CD4-positive, CD25-positive, alpha-beta regulatory T cell (primary cell): Measurements from ENCODE around the gene ARL2BP. TPM values are rescaled to one million over a fixed set of nuclear protein-coding genes. Genes with fewer than 3 reads are reported as not detected.
"Not testable (repeated sequence)": the region's sequence is repeated elsewhere in the genome, so short reads cannot be mapped to it uniquely, and the experiment has no call there.

ENCODE experiments used
- ATAC-seq, 2 donors: fragments of 150-1000 bp; cut with Tn5 transposase; one replicate each; pipeline ENCODE4 v1.10.0; 2021; ENCODE audit warnings: low read depth in 2 of 2, moderate number of reproducible peaks in 2 of 2, moderate library complexity in 1 of 2
- DNase-seq, 3 donors: peaks; one replicate each; pipeline versions ENCODE4 v3.0.0 to v3.0.0-alpha.2; 2012 to 2022; ENCODE audit warnings: mixed read lengths in 1 of 3
- H3K27ac ChIP-seq: one replicate; pipeline ENCODE4 v1.7.0; 2013; ENCODE audit warnings: mild to moderate bottlenecking, low read length; ENCODE audit not compliant: insufficient read depth, poor library complexity, severe bottlenecking
- H3K27me3 ChIP-seq: one replicate; pipeline ENCODE4 v1.7.0; 2013; ENCODE audit warnings: low read length; ENCODE audit not compliant: control insufficient read depth, insufficient read depth
- H3K36me3 ChIP-seq: one replicate; pipeline ENCODE4 v1.7.0; 2013; ENCODE audit warnings: mild to moderate bottlenecking, low read length, moderate library complexity; ENCODE audit not compliant: control insufficient read depth, insufficient read depth
- H3K4me1 ChIP-seq: 2 replicates; pipeline ENCODE4 v1.7.0; 2013; ENCODE audit warnings: mild to moderate bottlenecking, low read length; ENCODE audit not compliant: insufficient read depth, control insufficient read depth, poor library complexity, severe bottlenecking
- H3K4me3 ChIP-seq: one replicate; pipeline ENCODE4 v1.7.0; 2013; ENCODE audit warnings: low read depth, mild to moderate bottlenecking, low read length, moderate library complexity
- H3K9me3 ChIP-seq, 2 experiments: 1 replicate in 1 of 2; 2 replicates in 1 of 2; pipeline ENCODE4 v1.7.0; 2013; ENCODE audit warnings: low read length in 2 of 2, mild to moderate bottlenecking in 1 of 2, moderate library complexity in 1 of 2; ENCODE audit not compliant: control insufficient read depth in 2 of 2
- H3K27ac Mint-ChIP-seq, 3 donors: one replicate each; pipeline ENCODE4 v1.8.0; 2020 to 2022; ENCODE audit warnings: mild to moderate bottlenecking in 3 of 3, mixed read lengths in 3 of 3, moderate library complexity in 2 of 3
- H3K27me3 Mint-ChIP-seq: one replicate; pipeline ENCODE4 v1.8.0; 2022; ENCODE audit warnings: mild to moderate bottlenecking, mixed read lengths
- H3K36me3 Mint-ChIP-seq: one replicate; pipeline ENCODE4 v1.8.0; 2020; ENCODE audit warnings: mixed read lengths
- H3K4me1 Mint-ChIP-seq, 4 donors: one replicate each; pipeline ENCODE4 v1.8.0; 2020 to 2022; ENCODE audit warnings: mixed read lengths in 4 of 4, mild to moderate bottlenecking in 1 of 4
- H3K4me3 Mint-ChIP-seq, 4 donors: one replicate each; pipeline ENCODE4 v1.8.0; 2020 to 2022; ENCODE audit warnings: mild to moderate bottlenecking in 4 of 4, mixed read lengths in 4 of 4, moderate library complexity in 3 of 4
- H3K9me3 Mint-ChIP-seq, 7 donors: one replicate each; pipeline ENCODE4 v1.8.0; 2020 to 2022; ENCODE audit warnings: mixed read lengths in 7 of 7, mild to moderate bottlenecking in 3 of 7, moderate library complexity in 2 of 7
- polyA plus RNA-seq, 4 donors: library from polyadenylated mRNA; unstranded; fragments of 300-500 nt; fragmentation: Illumina TruSeq; gene quantifications; one replicate each; pipeline ENCODE4 v1.2.3, GENCODE V29; 2021
- total RNA-seq: library from RNA; stranded (reverse); gene quantifications from one replicate; pipeline ENCODE4 v1.2.3, GENCODE V29; 2022

ARL2BP gene
- total RNA-seq (26.9 TPM), polyA plus RNA-seq (100 to 1,000 TPM; 102 to 121 (median 104) TPM)

GRCh38 chr16:57244767-57245471 lies at the start of gene ARL2BP:
Gene ARL2BP (plus strand): TSS chr16:57245259. CDS start chr16:57245368, 109 bp downstream.
- Histone ChIP-seq H3K27me3 (no peaks in the 10 kb centered on the region), H3K4me1 (peaks cover 17% of the 10 kb centered on the region), H3K4me3 (peak within 1 kb of the TSS; percentile 90), H3K9me3 (no peaks in the 10 kb centered on the region), H3K27ac (peak within 1 kb of the TSS; percentile 86), H3K36me3 (peaks cover 18% of the 10 kb centered on the region)
- no peaks in the 10 kb centered on the region for H3K9me3 Mint-ChIP-seq
- peak within 1 kb of the TSS; percentile 94 to 98 (median 96) for H3K27ac Mint-ChIP-seq
- DNase-seq (peak; percentile 95 to 97 (median 96)), ATAC-seq (peak; percentile 98 to 99)
- H3K4me3 Mint-ChIP-seq = peak within 1 kb of the TSS; percentile 90 to 96 (median 95)
- H3K27me3 Mint-ChIP-seq = peaks cover 4% of the 10 kb centered on the region
- H3K4me1 Mint-ChIP-seq = peaks cover 10 to 20% (median 14%) of the 10 kb centered on the region in 4 donors
- peaks cover 11% of the 10 kb centered on the region for H3K36me3 Mint-ChIP-seq

- H3K4me1 Mint-ChIP-seq = peaks cover 16 to 47% (median 27%) of the 10 kb centered on the region in 4 donors
- DNase-seq (no peak), ATAC-seq (no peak)
- no peak overlapping the region for H3K27ac Mint-ChIP-seq
- peaks cover 14% of the 10 kb centered on the region for H3K36me3 Mint-ChIP-seq
- H3K9me3 Mint-ChIP-seq = no peaks in the 10 kb centered on the region
- no peaks in the 10 kb centered on the region for H3K9me3 ChIP-seq
- no peaks in the 10 kb centered on the region for H3K27me3 ChIP-seq
- H3K36me3 ChIP-seq = no peaks in the 10 kb centered on the region
- no peak overlapping the region for H3K27ac ChIP-seq
- peaks cover under 1% of the 10 kb centered on the region for H3K4me1 ChIP-seq
- no peak overlapping the region for H3K4me3 Mint-ChIP-seq
- H3K27me3 Mint-ChIP-seq = no peaks in the 10 kb centered on the region
- no peak overlapping the region for H3K4me3 ChIP-seq
Observed at GRCh38 chr16:57196286-57196685, 48.8 kb upstream of the ARL2BP start.

- Mint-ChIP-seq H3K4me3 (no peak overlapping the region), H3K27me3 (no peaks in the 10 kb centered on the region), H3K4me1 (peaks cover 15 to 45% (median 25%) of the 10 kb centered on the region in 4 donors), H3K36me3 (peaks cover 14% of the 10 kb centered on the region), H3K9me3 (no peaks in the 10 kb centered on the region), H3K27ac (no peak overlapping the region)
- Histone ChIP-seq H3K27ac (no peak overlapping the region), H3K4me1 (no peaks in the 10 kb centered on the region), H3K9me3 (no peaks in the 10 kb centered on the region), H3K27me3 (no peaks in the 10 kb centered on the region), H3K4me3 (no peak overlapping the region), H3K36me3 (no peaks in the 10 kb centered on the region)
- no peak for DNase-seq
- ATAC-seq = no peak
Observed at GRCh38 chr16:57196753-57197152, 48.3 kb upstream of the ARL2BP start.

- H3K27ac Mint-ChIP-seq, H3K4me3 Mint-ChIP-seq, H3K36me3 Mint-ChIP-seq, H3K27me3 Mint-ChIP-seq, H3K9me3 Mint-ChIP-seq, H3K4me1 ChIP-seq, H3K27ac ChIP-seq, DNase-seq, H3K9me3 ChIP-seq, H3K4me3 ChIP-seq, ATAC-seq, H3K27me3 ChIP-seq: not testable (repeated sequence)
- peaks cover 11% of the 10 kb centered on the region for H3K36me3 ChIP-seq
- H3K4me1 Mint-ChIP-seq = peaks cover 0 to 28% (median 14%) of the 10 kb centered on the region in 4 donors
Observed at GRCh38 chr16:57200321-57200720, 44.7 kb upstream of the ARL2BP start.

- not testable (repeated sequence) for H3K4me1 ChIP-seq, H3K9me3 Mint-ChIP-seq, H3K9me3 ChIP-seq, H3K27ac ChIP-seq, H3K4me3 ChIP-seq, H3K4me3 Mint-ChIP-seq, H3K27ac Mint-ChIP-seq, DNase-seq, H3K27me3 Mint-ChIP-seq, H3K27me3 ChIP-seq, ATAC-seq
- peaks cover 17% of the 10 kb centered on the region for H3K36me3 ChIP-seq
- H3K4me1 Mint-ChIP-seq = peaks cover 0 to 28% (median 14%) of the 10 kb centered on the region in 4 donors
- peaks cover 14% of the 10 kb centered on the region for H3K36me3 Mint-ChIP-seq
Observed at GRCh38 chr16:57200926-57201325, 44.1 kb upstream of the ARL2BP start.

- no peaks in the 10 kb centered on the region for H3K27me3 Mint-ChIP-seq
- peaks cover 20% of the 10 kb centered on the region for H3K36me3 Mint-ChIP-seq
- ATAC-seq (no peak), DNase-seq (no peak)
- H3K4me3 Mint-ChIP-seq = no peak overlapping the region
- no peak overlapping the region for H3K4me3 ChIP-seq
- peaks cover 30% of the 10 kb centered on the region for H3K36me3 ChIP-seq
- H3K4me1 Mint-ChIP-seq = peaks cover 0 to 17% (median 8%) of the 10 kb centered on the region in 4 donors
- H3K27me3 ChIP-seq = no peaks in the 10 kb centered on the region
- no peak overlapping the region for H3K27ac ChIP-seq
- H3K27ac Mint-ChIP-seq = peak overlapping the region in 1 of 3 donors; percentile 18
- no peaks in the 10 kb centered on the region for H3K4me1 ChIP-seq
- no peaks in the 10 kb centered on the region for H3K9me3 ChIP-seq
- no peaks in the 10 kb centered on the region for H3K9me3 Mint-ChIP-seq
Observed at GRCh38 chr16:57202095-57202886, 42.8 kb upstream of the ARL2BP start.

- no peak overlapping the region for H3K27ac ChIP-seq
- Mint-ChIP-seq H3K9me3 (no peaks in the 10 kb centered on the region), H3K27ac (peak overlapping the region in 2 of 3 donors; percentile 12 to 18)
Observed at GRCh38 chr16:57203451-57203850, 41.6 kb upstream of the ARL2BP start.

More at GRCh38 chr16:57203451-57203850, 41.6 kb upstream of the ARL2BP start:
- no peak overlapping the region for H3K4me3 Mint-ChIP-seq
- peaks cover 4 to 13% (median 6%) of the 10 kb centered on the region in 4 donors for H3K4me1 Mint-ChIP-seq
- DNase-seq (no peak), ATAC-seq (no peak)
- H3K27me3 Mint-ChIP-seq = no peaks in the 10 kb centered on the region
- Histone ChIP-seq H3K4me1 (no peaks in the 10 kb centered on the region), H3K4me3 (no peak overlapping the region), H3K36me3 (peaks cover 39% of the 10 kb centered on the region), H3K27me3 (no peaks in the 10 kb centered on the region), H3K9me3 (no peaks in the 10 kb centered on the region)
- peaks cover 28% of the 10 kb centered on the region for H3K36me3 Mint-ChIP-seq
